HG03342 (cell line): ENCODE results near the gene SNCA.

Experiments used
- ATAC-seq: cut with Tn5 transposase; IDR thresholded peaks from one replicate; pipeline ENCODE4 v1.9.1; 2021; ENCODE audit warnings: mild to moderate bottlenecking, moderate library complexity; ENCODE audit not compliant: unreplicated experiment

The SNCA gene

GRCh38 chr4:89820010-89820409 is 17.0 kb downstream of the SNCA start:
- no peak for ATAC-seq

GRCh38 chr4:89814362-89814761 is 22.6 kb downstream of the SNCA start:
- ATAC-seq: no peak

GRCh38 chr4:89813197-89813596 is 23.8 kb downstream of the SNCA start:
- ATAC-seq: no peak

GRCh38 chr4:89807441-89808140 is 29.4 kb downstream of the SNCA start:
- ATAC-seq: no peak

GRCh38 chr4:89805297-89805696 is 31.7 kb downstream of the SNCA start:
- ATAC-seq: no peak

- ATAC-seq: no peak
Measured at GRCh38 chr4:89803915-89804314, 33.0 kb downstream of the SNCA start.

- no peak for ATAC-seq
Measured at GRCh38 chr4:89803036-89803435, 33.9 kb downstream of the SNCA start.

- no peak for ATAC-seq
Measured at GRCh38 chr4:89800527-89801103, 36.3 kb downstream of the SNCA start.

- ATAC-seq: no peak
Measured at GRCh38 chr4:89800012-89800516, 36.9 kb downstream of the SNCA start.

- ATAC-seq: no peak
Measured at GRCh38 chr4:89799071-89799470, 37.9 kb downstream of the SNCA start.

- ATAC-seq: no peak
Measured at GRCh38 chr4:89797117-89797516, 39.8 kb downstream of the SNCA start.

- no peak for ATAC-seq
Measured at GRCh38 chr4:89788206-89789072, 48.5 kb downstream of the SNCA start.

GRCh38 chr4:89784686-89785231 is 52.2 kb downstream of the SNCA start:
- no peak for ATAC-seq

- no peak for ATAC-seq
Measured at GRCh38 chr4:89781321-89781720, 55.6 kb downstream of the SNCA start.

- ATAC-seq: no peak
Measured at GRCh38 chr4:89773805-89774204, 63.2 kb downstream of the SNCA start.

- no peak for ATAC-seq
Measured at GRCh38 chr4:89769856-89770255, 67.1 kb downstream of the SNCA start.

GRCh38 chr4:89767924-89768323 is 69.0 kb downstream of the SNCA start:
- ATAC-seq: no peak

- ATAC-seq: no peak
Measured at GRCh38 chr4:89765966-89766365, 71.0 kb downstream of the SNCA start.

- ATAC-seq: no peak
Measured at GRCh38 chr4:89765528-89765927, 71.4 kb downstream of the SNCA start.

- no peak for ATAC-seq
Measured at GRCh38 chr4:89762311-89762710, 74.7 kb downstream of the SNCA start.

- no peak for ATAC-seq
Measured at GRCh38 chr4:89759426-89759825, 77.5 kb downstream of the SNCA start.
